ENCODE results near the gene FAM13A.
"Not testable (repeated sequence)": the region's sequence is repeated elsewhere in the genome, so short reads cannot be mapped to it uniquely, and the experiment has no call there.

FAM13A gene

DNA sequence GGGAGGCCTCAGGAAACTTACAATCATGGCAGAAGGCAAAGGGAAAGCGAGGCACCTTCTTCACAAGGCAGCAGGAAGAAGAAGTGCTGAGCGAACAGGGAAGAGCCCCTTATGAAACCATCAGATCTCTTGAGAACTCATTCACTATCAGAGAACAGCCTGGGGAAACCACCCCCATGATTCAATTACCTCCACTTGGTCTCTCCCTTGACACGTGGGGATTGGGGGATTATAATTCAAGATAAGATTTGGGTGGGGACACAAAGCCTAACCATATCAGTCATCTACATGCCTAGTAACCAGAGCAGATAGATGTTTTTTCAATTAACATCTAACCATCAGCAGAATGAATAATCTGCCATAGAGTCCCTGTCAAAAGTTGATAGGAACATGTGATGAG lies 30.4 kb downstream of the FAM13A start:
- no peak for TF ChIP-seq CTCF (IDR thresholded peaks at IDR 0.05; ENCODE audit: insufficient read depth, low read depth, low read length, missing control alignments)
- no peak overlapping the region for H3K4me3 ChIP-seq (ENCODE audit: low read length)
- DNase-seq (ENCODE audit: low read depth): no peak

- TF ChIP-seq CTCF (IDR thresholded peaks at IDR 0.05; ENCODE audit: insufficient read depth, low read depth, low read length, missing control alignments): peak; percentile 76
- H3K4me3 ChIP-seq (ENCODE audit: low read length): no peak overlapping the region
Observed at GRCh38 chr4:89024051-89024675, 32.8 kb downstream of the FAM13A start.

DNA sequence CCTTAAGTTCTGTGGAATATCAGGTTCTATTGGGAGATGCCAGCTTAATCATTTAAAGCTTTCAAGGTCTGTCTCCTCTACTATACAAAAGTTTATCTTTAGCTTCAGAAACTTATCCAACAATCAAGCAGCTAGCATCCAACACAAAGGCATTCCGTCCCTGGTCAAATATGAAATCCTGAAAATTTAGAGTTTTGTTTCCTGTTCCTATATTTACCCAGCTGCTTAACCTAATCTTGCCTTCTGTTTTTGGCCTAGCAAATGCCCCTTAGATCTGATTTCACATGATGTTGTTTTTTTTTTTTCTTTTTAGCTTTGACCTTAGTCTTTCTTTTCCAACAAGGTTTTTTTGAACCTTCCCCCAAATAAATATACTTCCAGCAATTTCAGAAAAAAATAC lies 33.8 kb downstream of the FAM13A start:
- no peak for TF ChIP-seq CTCF (IDR thresholded peaks at IDR 0.05; ENCODE audit: insufficient read depth, low read depth, low read length, missing control alignments)
- no peak overlapping the region for H3K4me3 ChIP-seq (ENCODE audit: low read length)
- DNase-seq (ENCODE audit: low read depth): no peak

More at GRCh38 chr4:89024051-89024675, 32.8 kb downstream of the FAM13A start:
- DNase-seq (ENCODE audit: low read depth): peak; percentile 78

GRCh38 chr4:89022426-89023128 lies 34.4 kb downstream of the FAM13A start:
- TF ChIP-seq CTCF (IDR thresholded peaks at IDR 0.05; ENCODE audit: insufficient read depth, low read depth, low read length, missing control alignments): no peak
- no peak for DNase-seq (ENCODE audit: low read depth)
- no peak overlapping the region for H3K4me3 ChIP-seq (ENCODE audit: low read length)

DNA sequence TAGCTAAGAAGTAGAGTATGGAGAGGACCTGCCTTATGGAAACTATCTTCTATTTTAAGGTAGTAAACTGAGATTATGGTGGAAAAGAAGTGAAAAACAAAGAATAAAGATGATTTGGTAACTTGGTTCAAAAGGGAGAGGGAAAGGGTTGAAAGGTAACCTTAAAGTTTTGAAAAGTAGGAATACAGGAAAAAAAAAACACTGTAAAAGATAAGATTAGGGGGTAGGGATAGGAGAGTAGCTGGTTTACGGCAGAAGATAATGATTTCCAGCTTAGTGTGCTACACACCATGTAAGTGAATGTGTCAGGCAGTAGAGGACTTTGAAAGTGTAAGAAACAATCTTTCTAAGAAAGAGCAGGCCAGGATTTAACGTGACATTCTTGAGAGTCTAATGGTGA lies 35.3 kb downstream of the FAM13A start:
- no peak for TF ChIP-seq CTCF (IDR thresholded peaks at IDR 0.05; ENCODE audit: insufficient read depth, low read depth, low read length, missing control alignments)
- DNase-seq (ENCODE audit: low read depth): no peak
- no peak overlapping the region for H3K4me3 ChIP-seq (ENCODE audit: low read length)

- no peak for DNase-seq (ENCODE audit: low read depth)
- TF ChIP-seq CTCF (IDR thresholded peaks at IDR 0.05; ENCODE audit: insufficient read depth, low read depth, low read length, missing control alignments): no peak
- no peak overlapping the region for H3K4me3 ChIP-seq (ENCODE audit: low read length)
Observed at GRCh38 chr4:89021062-89021461, 35.9 kb downstream of the FAM13A start.

GRCh38 chr4:89014897-89015296 lies 42.1 kb downstream of the FAM13A start:
- H3K4me3 ChIP-seq (ENCODE audit: low read length); DNase-seq (ENCODE audit: low read depth): not testable (repeated sequence)

Measured in epithelial cell of esophagus (primary cell).